Stimulated activated naive CD8-positive, alpha-beta T cell treated with anti-CD3 and anti-CD28 coated beads, Interleukin-15, Interleukin-2, amounts not matched to agents 100 U/mL and 50 U/mL, for 24 hours (primary cell): Measurements from ENCODE around the gene RAP1GAP2.

ENCODE experiments used
- ATAC-seq: fragments of 150-1000 bp; cut with Tn5 transposase; one replicate; pipeline ENCODE4 v1.10.0; 2021
- DNase-seq: peaks from one replicate; pipeline ENCODE4 v3.0.0; 2021

RAP1GAP2 gene

GRCh38 chr17:2911035-2911754 lies 115.0 kb downstream of the RAP1GAP2 start:
- ATAC-seq, result no peak
- no peak for DNase-seq

GRCh38 chr17:2911755-2912111 lies 115.5 kb downstream of the RAP1GAP2 start:
- DNase-seq (no peak), ATAC-seq (no peak)

GRCh38 chr17:2912754-2913153 lies 116.5 kb downstream of the RAP1GAP2 start:
- ATAC-seq, result no peak
- no peak for DNase-seq

GRCh38 chr17:2916461-2916860 lies 120.2 kb downstream of the RAP1GAP2 start:
- ATAC-seq, result no peak
- DNase-seq, result no peak

- DNase-seq (no peak), ATAC-seq (no peak)
These were observed 125.2 kb downstream of the RAP1GAP2 start for GRCh38 chr17:2921443-2921842.

GRCh38 chr17:2924211-2924610 lies 128.0 kb downstream of the RAP1GAP2 start:
- DNase-seq (no peak), ATAC-seq (no peak)

GRCh38 chr17:2925011-2925410 lies 128.8 kb downstream of the RAP1GAP2 start:
- no peak for DNase-seq
- no peak for ATAC-seq

GRCh38 chr17:2926019-2926650 lies 129.9 kb downstream of the RAP1GAP2 start:
- ATAC-seq, result no peak
- DNase-seq, result no peak

- DNase-seq (no peak), ATAC-seq (no peak)
These were observed 132.2 kb downstream of the RAP1GAP2 start for GRCh38 chr17:2928294-2928890.

GRCh38 chr17:2929881-2930533 lies 133.8 kb downstream of the RAP1GAP2 start:
- DNase-seq, result peak; percentile 28
- no peak for ATAC-seq

GRCh38 chr17:2931876-2932275 lies 135.6 kb downstream of the RAP1GAP2 start:
- no peak for DNase-seq
- no peak for ATAC-seq

- no peak for ATAC-seq
- DNase-seq, result no peak
These were observed 136.7 kb downstream of the RAP1GAP2 start for GRCh38 chr17:2932946-2933345.

- ATAC-seq (no peak), DNase-seq (no peak)
These were observed 137.4 kb downstream of the RAP1GAP2 start for GRCh38 chr17:2933606-2934005.

- DNase-seq (no peak), ATAC-seq (no peak)
These were observed 139.4 kb downstream of the RAP1GAP2 start for GRCh38 chr17:2935632-2936031.

- no peak for ATAC-seq
- no peak for DNase-seq
These were observed 140.1 kb downstream of the RAP1GAP2 start for GRCh38 chr17:2936351-2936750.

GRCh38 chr17:2936771-2937321 lies 140.6 kb downstream of the RAP1GAP2 start:
- no peak for DNase-seq

GRCh38 chr17:2937331-2938003 lies 141.2 kb downstream of the RAP1GAP2 start:
- DNase-seq, result no peak
- no peak for ATAC-seq

More at GRCh38 chr17:2936771-2937321, 140.6 kb downstream of the RAP1GAP2 start:
- ATAC-seq, result no peak

- DNase-seq (no peak), ATAC-seq (no peak)
These were observed 143.6 kb downstream of the RAP1GAP2 start for GRCh38 chr17:2939714-2940351.

GRCh38 chr17:2940352-2940751 lies 144.1 kb downstream of the RAP1GAP2 start:
- ATAC-seq (no peak), DNase-seq (no peak)

- ATAC-seq (no peak), DNase-seq (no peak)
These were observed 147.7 kb downstream of the RAP1GAP2 start for GRCh38 chr17:2943981-2944380.

GRCh38 chr17:2945299-2945698 lies 149.1 kb downstream of the RAP1GAP2 start:
- DNase-seq (no peak), ATAC-seq (no peak)

GRCh38 chr17:2946144-2946543 lies 149.9 kb downstream of the RAP1GAP2 start:
- no peak for DNase-seq
- ATAC-seq, result no peak
